ENCODE results near the gene HRC.

HRC gene

DNA sequence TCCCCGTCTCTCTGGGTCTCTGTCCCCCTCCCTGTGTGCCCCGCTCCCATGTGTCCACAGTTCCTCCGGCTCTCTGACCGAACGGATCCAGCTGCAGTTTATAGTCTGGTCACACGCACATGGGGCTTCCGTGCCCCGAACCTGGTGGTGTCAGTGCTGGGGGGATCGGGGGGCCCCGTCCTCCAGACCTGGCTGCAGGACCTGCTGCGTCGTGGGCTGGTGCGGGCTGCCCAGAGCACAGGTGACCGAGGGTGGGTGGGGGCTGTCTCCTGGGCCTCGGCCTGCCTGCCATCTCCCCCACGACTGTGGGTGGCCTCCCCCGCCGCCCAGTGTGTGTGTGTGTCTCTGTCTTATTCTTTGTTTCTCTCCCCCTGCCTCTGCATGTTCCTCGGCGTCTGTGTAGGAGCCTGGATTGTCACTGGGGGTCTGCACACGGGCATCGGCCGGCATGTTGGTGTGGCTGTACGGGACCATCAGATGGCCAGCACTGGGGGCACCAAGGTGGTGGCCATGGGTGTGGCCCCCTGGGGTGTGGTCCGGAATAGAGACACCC, 12.7 kb upstream of the HRC start:
- TF ChIP-seq, protein P1, sequence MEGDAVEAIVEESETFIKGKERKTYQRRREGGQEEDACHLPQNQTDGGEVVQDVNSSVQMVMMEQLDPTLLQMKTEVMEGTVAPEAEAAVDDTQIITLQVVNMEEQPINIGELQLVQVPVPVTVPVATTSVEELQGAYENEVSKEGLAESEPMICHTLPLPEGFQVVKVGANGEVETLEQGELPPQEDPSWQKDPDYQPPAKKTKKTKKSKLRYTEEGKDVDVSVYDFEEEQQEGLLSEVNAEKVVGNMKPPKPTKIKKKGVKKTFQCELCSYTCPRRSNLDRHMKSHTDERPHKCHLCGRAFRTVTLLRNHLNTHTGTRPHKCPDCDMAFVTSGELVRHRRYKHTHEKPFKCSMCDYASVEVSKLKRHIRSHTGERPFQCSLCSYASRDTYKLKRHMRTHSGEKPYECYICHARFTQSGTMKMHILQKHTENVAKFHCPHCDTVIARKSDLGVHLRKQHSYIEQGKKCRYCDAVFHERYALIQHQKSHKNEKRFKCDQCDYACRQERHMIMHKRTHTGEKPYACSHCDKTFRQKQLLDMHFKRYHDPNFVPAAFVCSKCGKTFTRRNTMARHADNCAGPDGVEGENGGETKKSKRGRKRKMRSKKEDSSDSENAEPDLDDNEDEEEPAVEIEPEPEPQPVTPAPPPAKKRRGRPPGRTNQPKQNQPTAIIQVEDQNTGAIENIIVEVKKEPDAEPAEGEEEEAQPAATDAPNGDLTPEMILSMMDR (IDR thresholded peaks at IDR 0.05) = no peak

DNA sequence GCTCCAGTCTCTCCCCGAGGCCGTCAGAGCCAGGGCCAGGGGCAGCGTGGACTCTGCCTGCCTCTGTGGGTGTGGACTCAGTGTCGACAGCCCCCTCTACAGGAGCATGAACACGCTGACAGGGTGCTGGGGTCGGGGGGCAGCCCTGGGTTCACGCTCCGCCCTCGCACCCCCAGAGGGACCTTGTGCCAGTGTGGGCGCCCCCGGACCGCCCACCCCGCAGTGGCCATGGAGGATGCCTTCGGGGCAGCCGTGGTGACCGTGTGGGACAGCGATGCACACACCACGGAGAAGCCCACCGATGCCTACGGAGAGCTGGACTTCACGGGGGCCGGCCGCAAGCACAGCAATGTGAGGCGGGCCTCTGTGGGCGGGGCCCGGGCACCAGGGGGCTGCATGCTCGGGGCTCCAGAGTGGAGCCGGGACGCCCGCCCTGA, 10.7 kb upstream of the HRC start:
- TF ChIP-seq, protein P1 (IDR thresholded peaks at IDR 0.05) = no peak; the same call in 1 of the 2 replicates

DNA sequence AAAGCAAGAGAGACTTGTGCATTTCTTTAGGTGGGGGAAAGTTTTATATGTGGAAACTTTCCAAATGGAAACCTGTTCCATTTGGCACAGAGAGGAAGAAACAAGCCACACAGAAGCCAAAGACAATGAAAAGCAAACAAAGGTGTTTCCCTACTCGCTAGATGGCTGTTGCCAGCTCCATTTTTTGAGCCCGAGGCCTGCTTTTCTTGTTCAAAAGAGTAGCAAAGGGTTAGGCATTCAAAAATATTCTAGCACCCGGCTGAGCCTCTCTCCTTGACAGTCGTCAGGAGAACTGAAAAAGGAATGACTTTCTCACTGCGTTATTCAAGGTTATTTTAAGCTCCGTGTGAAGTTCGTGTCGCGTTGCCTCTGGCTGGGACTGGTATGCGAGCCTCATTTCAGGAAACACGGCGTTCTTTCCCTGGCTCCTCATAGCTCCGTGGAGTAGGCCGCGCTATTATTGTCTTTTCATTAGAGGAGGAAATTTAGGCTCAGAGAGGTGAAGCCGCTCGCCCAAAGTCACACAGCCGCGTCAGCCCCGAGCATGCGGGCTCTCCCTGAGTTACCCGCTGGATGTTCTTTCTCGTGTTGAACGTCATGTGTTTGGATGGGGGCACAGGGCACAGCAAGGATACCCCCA, 10.0 kb upstream of the HRC start:
- TF ChIP-seq, protein P1 (IDR thresholded peaks at IDR 0.05) = no peak

DNA sequence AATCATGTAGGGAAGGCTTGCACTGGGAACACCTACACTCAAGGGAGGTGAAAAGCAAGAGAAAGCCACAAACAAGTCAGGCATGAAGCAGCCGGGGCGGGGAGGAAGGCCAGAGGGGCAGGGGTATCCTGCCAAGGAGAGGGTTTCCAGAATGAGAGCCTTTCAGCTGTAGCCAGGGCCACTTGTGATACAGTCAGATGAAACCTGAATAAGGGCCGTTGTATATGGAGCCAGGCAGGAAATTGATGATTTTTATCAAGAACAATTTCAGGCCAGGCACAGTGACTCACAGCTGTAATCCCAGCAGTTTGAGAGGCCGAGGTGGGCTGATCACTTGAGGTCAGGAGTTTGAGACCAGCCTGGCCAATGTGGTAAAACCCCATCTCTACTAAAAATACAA, 6.8 kb upstream of the HRC start:
- TF ChIP-seq, protein P1 (IDR thresholded peaks at IDR 0.05) = no peak

DNA sequence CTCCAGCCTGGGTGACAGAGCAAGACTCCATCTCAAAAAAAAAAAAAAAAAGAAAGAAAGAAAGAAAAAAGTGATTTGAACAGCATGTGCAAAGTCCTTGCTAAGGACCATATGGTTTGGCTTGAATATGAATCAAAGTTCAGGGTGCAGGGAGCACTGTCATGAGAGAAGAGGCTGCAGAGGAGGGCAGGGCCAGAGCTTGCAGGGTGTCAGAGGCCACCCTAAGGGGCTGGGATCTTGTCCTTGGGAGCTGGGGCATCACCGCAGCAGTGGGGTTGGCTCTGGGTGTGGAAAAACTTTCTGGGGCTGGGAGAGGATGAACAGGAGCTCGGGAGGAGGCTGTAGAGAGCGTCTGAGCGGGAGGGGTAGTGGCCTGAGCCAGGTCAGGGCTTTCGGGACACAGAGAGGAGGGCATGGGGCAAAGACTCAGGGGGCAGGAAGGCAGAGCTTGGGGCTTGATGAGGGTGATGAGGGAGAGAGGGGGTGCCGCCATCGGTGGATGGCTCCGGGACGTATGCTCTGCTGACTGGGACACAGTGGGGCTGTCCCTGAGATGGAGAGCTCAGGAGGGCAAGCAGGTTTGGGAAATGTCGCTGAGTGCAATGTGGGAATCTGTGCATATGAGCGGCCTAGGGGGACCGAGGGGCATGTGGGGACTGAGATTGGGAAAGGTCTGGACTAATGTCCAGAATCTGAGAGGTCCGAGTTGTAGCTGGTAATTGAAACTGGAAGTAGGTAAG, 5.4 kb upstream of the HRC start:
- TF ChIP-seq, protein P1 (IDR thresholded peaks at IDR 0.05) = no peak

DNA sequence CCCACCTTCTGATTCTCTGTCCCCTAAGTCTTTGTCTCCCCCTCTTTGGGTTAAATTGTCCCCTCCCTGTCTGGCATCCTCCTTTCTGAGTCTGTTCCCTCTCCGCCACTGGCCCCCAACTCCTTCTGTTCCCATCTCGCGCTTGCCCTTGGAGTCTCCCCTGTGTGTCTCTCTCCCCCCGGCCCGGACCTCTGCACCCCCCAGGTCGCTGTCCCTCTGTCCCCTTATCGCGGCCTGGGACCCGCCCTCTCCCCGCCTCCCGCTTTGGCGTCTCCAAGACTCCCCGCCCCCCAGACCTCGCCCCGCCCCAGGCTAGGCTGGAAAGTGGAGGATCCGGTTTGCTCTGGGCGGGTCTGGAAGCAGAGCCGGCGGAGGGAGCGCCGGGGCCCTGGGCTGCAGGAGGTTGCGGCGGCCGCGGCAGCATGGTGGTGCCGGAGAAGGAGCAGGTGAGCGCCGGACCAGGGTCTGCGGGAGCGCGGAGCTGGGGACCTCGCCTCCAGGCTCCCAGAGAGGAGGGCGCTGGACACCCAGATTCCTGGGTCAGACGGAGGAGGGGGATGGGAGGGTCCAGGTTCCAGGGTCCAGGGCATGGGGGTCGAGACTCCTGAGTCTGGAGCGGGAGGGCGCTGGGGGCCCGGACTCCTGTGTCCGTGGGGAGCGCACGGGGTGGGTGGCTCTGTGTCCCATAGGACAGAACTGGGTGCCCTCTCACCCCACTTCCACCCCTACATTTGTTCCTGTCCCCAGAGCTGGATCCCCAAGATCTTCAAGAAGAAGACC, 2.4 kb upstream of the HRC start, which contains the start of gene TRPM4:
TSS of gene TRPM4 (plus strand) at position 348 of the 780 bp plus-strand sequence. CDS start at position 423, 75 bp downstream.
- TF ChIP-seq, protein P1 (IDR thresholded peaks at IDR 0.05) = no peak

DNA sequence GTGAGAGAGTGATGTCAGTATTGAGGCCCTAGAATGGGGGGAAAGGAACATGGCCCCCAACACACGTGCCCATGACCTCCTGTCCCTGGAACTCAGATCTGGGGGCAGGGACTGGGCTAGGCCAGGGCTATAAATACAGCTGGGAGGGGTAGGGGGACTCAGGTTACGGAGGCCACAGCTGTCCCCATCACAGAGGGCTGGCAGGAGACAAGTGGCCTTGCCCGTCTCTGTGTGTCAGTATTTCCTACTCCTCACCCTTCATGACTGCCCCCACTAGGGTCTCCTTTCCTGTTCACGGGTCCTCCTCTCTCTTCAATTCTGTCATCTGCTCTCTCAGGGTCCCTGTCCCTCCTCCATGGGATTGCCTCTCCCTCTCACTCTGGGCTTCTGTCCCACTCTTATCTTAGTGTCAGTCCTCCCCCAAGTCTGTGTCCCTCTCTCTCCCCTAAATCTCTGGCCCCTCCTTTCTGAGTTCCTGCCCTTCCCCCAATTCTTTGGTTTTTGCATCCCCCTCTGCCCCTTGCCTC, 687 bp upstream of the HRC start:
- TF ChIP-seq, protein P1 (IDR thresholded peaks at IDR 0.05) = no peak
